Spleen (tissue), 7 donors: Measurements from ENCODE around the gene RFX8.

Experiments
- CTCF ChIP-seq, 11 experiments: fragments of 200-600 bp in 7 of 11; fragments of 450-650 bp in 4 of 11; sonication (generic) in 4 of 11; IDR thresholded peaks in 8 of 11; conservative IDR thresholded peaks in 3 of 11; 1 replicate in 7 of 11; 2 replicates in 4 of 11; pipeline versions ENCODE4 v1.4.0 to v1.8.0; 2016 to 2021; ENCODE audit warnings: antibody characterized with exemption in 11 of 11, inconsistent platforms in 4 of 11, mild to moderate bottlenecking in 1 of 11
- POLR2A ChIP-seq, 3 donors: fragments of 450-650 bp; IDR thresholded peaks; one replicate each; pipeline ENCODE4 v1.5.1; 2017; ENCODE audit warnings: antibody characterized with exemption in 3 of 3, mild to moderate bottlenecking in 1 of 3
- donor health status: DM: no; HTN: no; CAD: no; lungs with moderate emphysema.
- donor health status: DM: no; HTN: no; CAD: no.
- donor health status: DM: no; HTN: no; CAD: no.

GRCh38 chr2:101371636-101372035 is 103.3 kb downstream of the RFX8 start:
- no peak for TF ChIP-seq CTCF (IDR thresholded peaks at IDR 0.05 in 8 of 11, conservative IDR thresholded peaks at IDR 0.05 in 3 of 11)
- no peak for TF ChIP-seq POLR2A (IDR thresholded peaks at IDR 0.05)
